Naive thymus-derived CD8-positive, alpha-beta T cell (primary cell): Measurements from ENCODE around the gene MZB1. TPM values are rescaled to one million over a fixed set of nuclear protein-coding genes. Genes with fewer than 3 reads are reported as not detected.

Experiments
- ATAC-seq, 2 donors: fragments of 150-1000 bp; cut with Tn5 transposase in 1 of 2; sonication (Bioruptor Pico), chemical (Tn5 transposase) in 1 of 2; 1 replicate in 1 of 2; 2 replicates in 1 of 2; pipeline ENCODE4 v1.10.0; 2021; ENCODE audit warnings: mild to moderate bottlenecking in 2 of 2, moderate library complexity in 2 of 2
- POLR2A ChIA-PET: fragments of 350-600 bp; sonication (Branson Sonifier 250); formaldehyde crosslinking; loops from one replicate; lab custom pipeline; 2021; ENCODE audit warnings: antibody characterized with exemption; lab: Charles Lee
- DNase-seq, 10 donors: peaks; one replicate each; pipeline versions ENCODE4 v3.0.0 to v3.0.0-alpha.2; 2020 to 2022
- H3K27ac Mint-ChIP-seq, 10 donors: one replicate each; pipeline ENCODE4 v1.8.0; 2020 to 2022; ENCODE audit warnings: mild to moderate bottlenecking in 10 of 10, mixed read lengths in 10 of 10, moderate library complexity in 4 of 10, inconsistent platforms in 1 of 10
- H3K27me3 Mint-ChIP-seq, 5 donors: one replicate each; pipeline ENCODE4 v1.8.0; 2021 to 2022; ENCODE audit warnings: mixed read lengths in 5 of 5
- H3K36me3 Mint-ChIP-seq, 3 donors: one replicate each; pipeline ENCODE4 v1.8.0; 2020 to 2022; ENCODE audit warnings: mixed read lengths in 3 of 3, mild to moderate bottlenecking in 2 of 3, inconsistent platforms in 1 of 3
- H3K4me1 Mint-ChIP-seq, 4 donors: one replicate each; pipeline ENCODE4 v1.8.0; 2021 to 2022; ENCODE audit warnings: mixed read lengths in 4 of 4
- H3K4me3 Mint-ChIP-seq, 10 donors: one replicate each; pipeline ENCODE4 v1.8.0; 2020 to 2022; ENCODE audit warnings: mild to moderate bottlenecking in 10 of 10, mixed read lengths in 10 of 10, moderate library complexity in 6 of 10, inconsistent platforms in 1 of 10
- H3K9me3 Mint-ChIP-seq, 9 donors: one replicate each; pipeline ENCODE4 v1.8.0; 2020 to 2022; ENCODE audit warnings: mixed read lengths in 9 of 9, mild to moderate bottlenecking in 3 of 9, inconsistent platforms in 1 of 9, moderate library complexity in 1 of 9
- polyA plus RNA-seq, 3 donors: library from polyadenylated mRNA; unstranded; fragments of 300-500 nt; fragmentation: Illumina TruSeq; gene quantifications; one replicate each; pipeline ENCODE4 v1.2.3, GENCODE V29; 2021
- total RNA-seq, 8 experiments: library from RNA in 2 of 8; stranded (reverse) in 2 of 8; gene quantifications; one replicate each; pipeline ENCODE4 v1.2.3 and lab custom pipeline; 2021 to 2026

MZB1 gene
- total and polyA plus RNA-seq, 5 experiments from 2014 or later, result 0.37 to 2.5 (median 1.5) TPM; not detected in 1

DNA sequence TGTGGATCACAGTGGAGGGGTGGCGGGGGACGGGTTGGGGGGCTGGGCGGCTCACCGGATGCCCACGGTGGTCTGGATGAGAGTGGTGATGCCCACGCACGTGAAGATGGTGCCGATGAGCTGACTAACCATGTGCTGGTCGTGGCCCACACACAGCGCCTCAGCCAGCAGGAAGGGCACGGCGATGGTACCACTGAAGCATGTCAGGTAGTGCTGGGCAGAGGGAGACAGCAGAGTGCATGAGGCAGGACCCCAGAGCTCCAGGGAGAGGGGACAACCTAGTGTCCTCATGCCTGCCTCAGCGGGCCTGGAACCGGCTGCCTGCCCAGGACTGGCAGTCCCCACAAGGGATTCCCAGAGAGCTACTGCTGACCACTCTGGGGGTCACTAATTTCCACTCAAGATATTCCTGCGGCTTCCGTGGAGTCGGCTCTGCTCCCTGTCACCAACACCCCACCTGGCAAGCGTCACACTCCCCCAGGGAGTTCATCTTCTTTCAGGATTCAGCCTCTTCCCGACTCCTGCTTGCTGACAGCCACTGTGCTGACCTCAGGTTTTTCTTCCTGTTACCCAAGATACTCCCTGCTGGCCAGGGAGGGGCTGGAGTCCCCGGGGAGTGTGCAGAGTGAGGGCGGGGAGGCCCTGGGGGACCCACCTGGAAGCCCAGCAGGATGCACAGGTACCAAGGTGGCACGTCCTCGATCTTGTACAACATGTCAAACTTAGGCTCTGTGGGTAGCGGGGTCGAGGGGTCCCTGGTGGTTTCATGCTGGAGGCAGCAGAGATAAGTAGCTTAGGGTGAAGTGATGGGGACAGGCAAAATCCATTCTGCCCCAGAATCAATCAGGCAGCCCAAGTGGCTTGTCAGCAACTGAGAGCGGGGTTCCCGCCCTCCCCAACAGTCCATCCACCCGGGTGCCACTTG is 7.6 kb downstream of the MZB1 start:
- no peak for DNase-seq
- Mint-ChIP-seq H3K4me3 (no peak overlapping the region), H3K9me3 (no peaks in the 10 kb centered on the region), H3K36me3 (peaks cover 0 to 2% (median 0%) of the 10 kb centered on the region in 3 donors), H3K4me1 (peaks cover 13 to 42% (median 31%) of the 10 kb centered on the region in 4 donors), H3K27me3 (no peaks in the 10 kb centered on the region), H3K27ac (no peak overlapping the region)
- ATAC-seq, result no peak
- POLR2A ChIA-PET, result interaction anchor here (1.3 kb wide), 1 partner anchor 40 kb away, joined by 3 read pairs; the partner anchor contains the start of gene PAIP2

GRCh38 chr5:139379626-139380449 is 9.9 kb downstream of the MZB1 start:
- peaks cover 7 to 20% (median 12%) of the 10 kb centered on the region in 4 donors for H3K4me1 Mint-ChIP-seq
- H3K27me3 Mint-ChIP-seq, result no peaks in the 10 kb centered on the region
- no peak for DNase-seq
- no peak overlapping the region for H3K4me3 Mint-ChIP-seq
- H3K36me3 Mint-ChIP-seq, result peaks cover 0 to 3% (median 2%) of the 10 kb centered on the region in 3 donors
- peak overlapping the region in 1 of 10 donors; percentile 59 for H3K27ac Mint-ChIP-seq
- no peak for ATAC-seq
- POLR2A ChIA-PET, result interaction anchor here (1.1 kb wide), 1 partner anchor 12 kb away, joined by 3 read pairs; no protein-coding TSS in a partner anchor
- H3K9me3 Mint-ChIP-seq, result no peaks in the 10 kb centered on the region

GRCh38 chr5:139378941-139379361 is 10.8 kb downstream of the MZB1 start:
- POLR2A ChIA-PET, result interaction anchor here (0.6 kb wide), 1 partner anchor 1222 kb away, joined by 4 read pairs; no protein-coding TSS in a partner anchor
- Mint-ChIP-seq H3K36me3 (peaks cover 0 to 4% (median 3%) of the 10 kb centered on the region in 3 donors), H3K9me3 (no peaks in the 10 kb centered on the region), H3K4me1 (peaks cover 0 to 13% (median 6%) of the 10 kb centered on the region in 4 donors), H3K27me3 (no peaks in the 10 kb centered on the region), H3K4me3 (no peak overlapping the region), H3K27ac (peak overlapping the region in 3 of 10 donors; percentile 59 to 66 (median 65))
- no peak for ATAC-seq
- no peak for DNase-seq

- POLR2A ChIA-PET, result interaction anchor here (0.6 to 1.0 kb wide), 2 partner anchors 36 to 1222 kb away, joined by 3 to 4 read pairs; no protein-coding TSS in a partner anchor
- Mint-ChIP-seq H3K36me3 (peaks cover 0 to 8% (median 3%) of the 10 kb centered on the region in 3 donors), H3K4me3 (no peak overlapping the region), H3K27ac (no peak overlapping the region), H3K4me1 (peaks cover 0 to 6% (median 4%) of the 10 kb centered on the region in 4 donors), H3K9me3 (no peaks in the 10 kb centered on the region), H3K27me3 (no peaks in the 10 kb centered on the region)
- ATAC-seq, result peak in 1 of 2 donors; percentile 8
- no peak for DNase-seq
Observed at GRCh38 chr5:139378101-139378825, 11.4 kb downstream of the MZB1 start.

DNA sequence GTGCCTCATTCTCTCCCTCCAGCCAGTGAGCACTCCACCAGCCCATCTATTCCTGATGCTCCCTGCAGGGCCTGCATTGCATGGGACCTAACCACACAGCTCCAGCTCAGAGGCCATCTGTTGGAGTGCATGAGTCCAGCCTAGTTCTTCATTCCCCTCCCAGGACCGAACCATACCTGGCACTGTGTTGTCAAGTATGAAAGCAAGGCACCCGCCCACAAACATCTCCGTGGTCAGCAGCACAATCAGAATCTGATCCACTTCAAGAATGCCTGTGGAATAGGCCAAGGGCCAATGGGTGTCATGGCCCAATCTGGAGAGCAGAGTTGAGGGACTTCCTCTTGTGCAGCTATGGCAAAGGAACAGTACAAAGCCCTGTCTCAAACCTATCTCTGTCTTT is 12.5 kb downstream of the MZB1 start:
- POLR2A ChIA-PET, result interaction anchor here (1.0 kb wide), 1 partner anchor 35 kb away, joined by 3 read pairs; no protein-coding TSS in a partner anchor
- Mint-ChIP-seq H3K9me3 (no peaks in the 10 kb centered on the region), H3K27me3 (no peaks in the 10 kb centered on the region), H3K36me3 (peaks cover 0 to 15% (median 3%) of the 10 kb centered on the region in 3 donors), H3K4me3 (no peak overlapping the region), H3K4me1 (peaks cover 0 to 4% (median 4%) of the 10 kb centered on the region in 4 donors), H3K27ac (peak overlapping the region in 1 of 10 donors; percentile 19)
- DNase-seq (no peak), ATAC-seq (no peak)

- POLR2A ChIA-PET, result no interaction called here
- peaks cover 0 to 24% (median 7%) of the 10 kb centered on the region in 3 donors for H3K36me3 Mint-ChIP-seq
- H3K9me3 Mint-ChIP-seq, result no peaks in the 10 kb centered on the region
- H3K4me3 Mint-ChIP-seq, result no peak overlapping the region
- DNase-seq, result no peak
- H3K4me1 Mint-ChIP-seq, result peaks cover 0 to 6% (median 3%) of the 10 kb centered on the region in 4 donors
- H3K27ac Mint-ChIP-seq, result no peak overlapping the region
- no peaks in the 10 kb centered on the region for H3K27me3 Mint-ChIP-seq
- ATAC-seq, result no peak
Observed at GRCh38 chr5:139376364-139376763, 13.3 kb downstream of the MZB1 start.

GRCh38 chr5:139374909-139375308 is 14.8 kb downstream of the MZB1 start:
- Mint-ChIP-seq H3K4me1 (peaks cover 0 to 6% (median 3%) of the 10 kb centered on the region in 4 donors), H3K36me3 (peaks cover 0 to 33% (median 7%) of the 10 kb centered on the region in 3 donors), H3K4me3 (no peak overlapping the region), H3K9me3 (no peaks in the 10 kb centered on the region), H3K27me3 (no peaks in the 10 kb centered on the region), H3K27ac (peak overlapping the region in 2 of 10 donors; percentile 14 to 31)
- DNase-seq (no peak), ATAC-seq (no peak)
- POLR2A ChIA-PET, result no interaction called here

DNA sequence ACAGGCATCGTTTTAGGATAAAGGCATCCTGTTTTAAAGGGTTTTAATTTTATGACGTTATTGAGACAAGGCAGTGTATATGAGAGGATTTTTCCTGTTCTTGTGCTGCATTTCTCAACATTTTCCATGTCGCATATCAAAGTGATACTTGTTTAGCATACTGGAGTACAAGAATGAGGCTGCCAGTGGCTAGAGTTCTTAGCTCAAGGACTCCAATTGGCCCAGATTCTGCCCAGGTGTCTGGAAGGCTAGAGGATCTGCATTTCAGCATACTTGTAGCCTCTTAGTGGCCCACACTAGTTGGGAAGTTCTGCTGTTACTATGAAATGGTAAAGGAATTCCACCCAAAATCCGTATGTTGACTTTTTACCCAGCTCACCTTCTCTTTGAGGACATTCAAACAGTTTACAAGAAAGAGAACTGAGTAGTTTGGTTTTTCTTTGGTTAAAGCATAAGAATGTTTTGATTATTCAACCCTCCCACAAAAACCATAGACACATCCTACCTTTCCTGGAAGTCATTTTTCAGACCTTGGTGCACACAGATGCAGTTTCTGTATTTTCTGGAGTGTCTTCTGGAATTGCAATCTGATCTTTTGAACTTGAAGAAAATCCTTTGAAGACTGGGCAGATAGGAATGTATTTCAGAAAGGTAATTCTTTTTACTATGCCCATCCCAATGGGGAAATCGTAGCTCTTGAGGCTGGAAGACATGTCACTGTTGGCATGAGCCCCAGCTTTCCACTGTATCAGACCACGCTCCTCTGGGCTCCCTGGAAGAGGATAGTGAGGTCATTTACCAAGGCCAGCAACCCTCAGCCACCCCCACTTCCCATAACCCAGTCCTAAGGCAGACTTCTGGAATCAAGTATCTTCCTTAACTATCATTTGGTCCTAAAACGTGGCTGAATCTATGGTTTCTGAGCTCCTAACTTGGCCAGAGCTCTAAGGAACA is 18.0 kb downstream of the MZB1 start:
- Mint-ChIP-seq H3K27ac (peak overlapping the region in 4 of 10 donors; percentile 2 to 57 (median 22)), H3K9me3 (no peaks in the 10 kb centered on the region), H3K27me3 (no peaks in the 10 kb centered on the region), H3K36me3 (peaks cover 0 to 57% (median 7%) of the 10 kb centered on the region in 3 donors), H3K4me1 (peaks cover 0 to 4% (median 0%) of the 10 kb centered on the region in 4 donors), H3K4me3 (no peak overlapping the region)
- DNase-seq (no peak), ATAC-seq (no peak)
- POLR2A ChIA-PET, result interaction anchor here (0.8 kb wide), 1 partner anchor 78 kb away, joined by 3 read pairs; the partner anchor contains the start of gene MATR3

GRCh38 chr5:139369181-139369580 is 20.5 kb downstream of the MZB1 start:
- Mint-ChIP-seq H3K4me1 (peaks cover 0 to 4% (median 0%) of the 10 kb centered on the region in 4 donors), H3K9me3 (no peaks in the 10 kb centered on the region), H3K4me3 (no peak overlapping the region), H3K27ac (no peak overlapping the region), H3K27me3 (no peaks in the 10 kb centered on the region), H3K36me3 (peaks cover 4 to 81% (median 14%) of the 10 kb centered on the region in 3 donors)
- POLR2A ChIA-PET, result interaction anchor here (1.4 kb wide), 1 partner anchor 34 kb away, joined by 4 read pairs; the partner anchor contains the start of gene SPATA24
- ATAC-seq (no peak), DNase-seq (no peak)

- H3K4me1 Mint-ChIP-seq, result peaks cover 0 to 4% (median under 1%) of the 10 kb centered on the region in 4 donors
- H3K9me3 Mint-ChIP-seq, result no peaks in the 10 kb centered on the region
- peak overlapping the region in 2 of 10 donors; percentile 7 to 79 for H3K27ac Mint-ChIP-seq
- DNase-seq (no peak), ATAC-seq (no peak)
- peaks cover 7 to 84% (median 15%) of the 10 kb centered on the region in 3 donors for H3K36me3 Mint-ChIP-seq
- H3K27me3 Mint-ChIP-seq, result no peaks in the 10 kb centered on the region
- POLR2A ChIA-PET, result no interaction called here
- H3K4me3 Mint-ChIP-seq, result no peak overlapping the region
Observed at GRCh38 chr5:139368613-139369012, 21.1 kb downstream of the MZB1 start.

DNA sequence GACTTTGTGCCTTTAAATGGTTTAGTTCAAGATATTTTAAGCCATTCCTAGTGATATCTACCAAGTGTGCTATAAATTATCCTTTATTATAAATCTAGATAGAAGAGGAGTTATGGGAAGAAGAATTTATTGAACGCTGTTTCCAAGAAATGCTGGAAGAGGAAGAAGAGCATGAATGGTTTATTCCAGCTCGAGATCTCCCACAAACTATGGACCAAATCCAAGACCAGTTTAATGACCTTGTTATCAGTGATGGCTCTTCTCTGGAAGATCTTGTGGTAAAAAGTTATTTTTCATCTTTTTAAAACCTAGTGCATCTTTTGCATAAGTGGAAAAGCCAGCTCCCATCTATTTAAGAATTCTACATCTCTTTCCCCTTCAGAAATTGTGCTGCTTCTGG is 25.2 kb downstream of the MZB1 start:
- H3K27me3 Mint-ChIP-seq, result no peaks in the 10 kb centered on the region
- no peaks in the 10 kb centered on the region for H3K9me3 Mint-ChIP-seq
- H3K4me3 Mint-ChIP-seq, result no peak overlapping the region
- no peak overlapping the region for H3K27ac Mint-ChIP-seq
- peaks cover 7 to 72% (median 14%) of the 10 kb centered on the region in 3 donors for H3K36me3 Mint-ChIP-seq
- POLR2A ChIA-PET, result interaction anchor here (0.6 to 0.7 kb wide), 2 partner anchors 24 to 213 kb away, joined by 3 read pairs; no protein-coding TSS in a partner anchor
- DNase-seq (no peak), ATAC-seq (no peak)
- H3K4me1 Mint-ChIP-seq, result peaks cover 6 to 21% (median 11%) of the 10 kb centered on the region in 4 donors
